MM.1S (cell line): ENCODE results near the gene TM4SF5.
"Not testable (repeated sequence)": the region's sequence is repeated elsewhere in the genome, so short reads cannot be mapped to it uniquely, and the experiment has no call there.

ENCODE experiments used
- DNase-seq: peaks from one replicate; pipeline ENCODE4 v3.0.0-alpha.2; 2015
- H2AFZ ChIP-seq: fragments of 300-600 bp; sonication (generic); 2 replicates; pipeline ENCODE4 v1.6.0; 2016; ENCODE audit warnings: antibody characterized with exemption, low read length
- H3F3A ChIP-seq: fragments of 300-600 bp; sonication (generic); 2 replicates; pipeline ENCODE4 v1.6.1; 2016; ENCODE audit warnings: mild to moderate bottlenecking, antibody characterized with exemption, low read length, moderate library complexity, mixed read lengths; ENCODE audit not compliant: insufficient read depth
- H3K27ac ChIP-seq: fragments of 300-600 bp; sonication (generic); 2 replicates; pipeline ENCODE4 v1.5.1; 2016; ENCODE audit warnings: mild to moderate bottlenecking, low read length
- H3K27me3 ChIP-seq: fragments of 300-600 bp; sonication (generic); replicated peaks from 2 replicates; pipeline ENCODE4 v1.6.0; 2016; ENCODE audit warnings: low read length; ENCODE audit not compliant: insufficient read depth
- H3K36me3 ChIP-seq: fragments of 300-600 bp; sonication (generic); replicated peaks from 2 replicates; pipeline ENCODE4 v1.6.1; 2016; ENCODE audit warnings: mild to moderate bottlenecking, low read length, mixed read lengths; ENCODE audit not compliant: insufficient read depth
- H3K4me1 ChIP-seq: fragments of 300-600 bp; sonication (generic); 2 replicates; pipeline ENCODE4 v1.6.1; 2016; ENCODE audit warnings: low read length, mixed read lengths
- H3K4me2 ChIP-seq: fragments of 300-600 bp; sonication (generic); 2 replicates; pipeline ENCODE4 v1.6.0; 2016; ENCODE audit warnings: low read depth, low read length
- H3K4me3 ChIP-seq: fragments of 300-600 bp; sonication (generic); 2 replicates; pipeline ENCODE4 v1.5.1; 2016; ENCODE audit warnings: low read length, mixed read lengths
- H3K79me2 ChIP-seq: fragments of 300-600 bp; sonication (generic); 2 replicates; pipeline ENCODE4 v1.6.1; 2016; ENCODE audit warnings: mixed run types, low read length, mixed read lengths
- H3K9ac ChIP-seq: fragments of 300-600 bp; sonication (generic); 2 replicates; pipeline ENCODE4 v1.6.1; 2016; ENCODE audit warnings: low read length, mixed read lengths
- H3K9me2 ChIP-seq: fragments of 300-600 bp; sonication (generic); replicated peaks from 2 replicates; pipeline ENCODE4 v1.6.1; 2016; ENCODE audit warnings: mild to moderate bottlenecking, low read length, mixed read lengths; ENCODE audit not compliant: insufficient read depth
- H3K9me3 ChIP-seq: fragments of 300-600 bp; sonication (generic); replicated peaks from 2 replicates; pipeline ENCODE4 v1.6.1; 2016; ENCODE audit warnings: mild to moderate bottlenecking, low read length, mixed read lengths; ENCODE audit not compliant: insufficient read depth
- H4K20me1 ChIP-seq: fragments of 300-600 bp; sonication (generic); 2 replicates; pipeline ENCODE4 v1.6.1; 2016; ENCODE audit warnings: mild to moderate bottlenecking, low read length, moderate library complexity, mixed read lengths; ENCODE audit not compliant: insufficient read depth
- CTCF ChIP-seq: fragments of 300-600 bp; sonication (generic); IDR thresholded peaks from 2 replicates; pipeline ENCODE4 v1.5.1; 2016; ENCODE audit warnings: antibody characterized with exemption, low read length, mixed read lengths
- EZH2 ChIP-seq: fragments of 300-600 bp; sonication (generic); optimal IDR thresholded peaks from 2 replicates; pipeline ENCODE3; 2017; ENCODE audit warnings: low read depth, mild to moderate bottlenecking, antibody characterized with exemption, low read length, mixed read lengths
- EZH2phosphoT487 ChIP-seq: fragments of 300-600 bp; sonication (generic); IDR thresholded peaks from 2 replicates; pipeline ENCODE4 v1.6.1; 2018; ENCODE audit warnings: antibody characterized with exemption, low read length

Gene TM4SF5

GRCh38 chr17:4827399-4827798, 55.7 kb downstream of the TM4SF5 start:
- Histone ChIP-seq H3K4me2 (no peak overlapping the region), H3K9me2 (no peaks in the 10 kb centered on the region), H3F3A (no peaks in the 10 kb centered on the region), H3K27me3 (0 out of 2 replicates have a peak, but pooled peaks cover 3% of the 10 kb centered on the region), H3K9me3 (no peaks in the 10 kb centered on the region), H2AFZ (no peak overlapping the region), H3K27ac (no peak overlapping the region), H3K4me1 (no peaks in the 10 kb centered on the region), H4K20me1 (no peaks in the 10 kb centered on the region), H3K79me2 (no peaks in the 10 kb centered on the region), H3K9ac (no peak overlapping the region), H3K4me3 (no peak overlapping the region), H3K36me3 (no peaks in the 10 kb centered on the region)
- TF ChIP-seq EZH2 (no peak), CTCF (no peak), EZH2phosphoT487 (no peak)
- DNase-seq = no peak

GRCh38 chr17:4832829-4833177, 61.1 kb downstream of the TM4SF5 start:
- not testable (repeated sequence) for H3K9me2 ChIP-seq, DNase-seq, H3K27me3 ChIP-seq, H3K9me3 ChIP-seq, H3K36me3 ChIP-seq, H3F3A ChIP-seq, H4K20me1 ChIP-seq
- Histone ChIP-seq H3K4me1 (peaks cover 23% of the 10 kb centered on the region; the same call in 1 of the 2 replicates), H3K9ac (peak overlapping the region; percentile 79), H3K27ac (peak overlapping the region; percentile 49; the same call in 1 of the 2 replicates), H2AFZ (peak overlapping the region; percentile 97), H3K79me2 (peaks cover 46% of the 10 kb centered on the region), H3K4me3 (peak overlapping the region; percentile 92), H3K4me2 (peak overlapping the region; percentile 88)
